HL-60 (cell line): Measurements from ENCODE around the gene SP7.
A peak's percentile ranks its signal among the peaks of the same experiment; 100 is the strongest.
"Not testable (repeated sequence)": the region's sequence is repeated elsewhere in the genome, so short reads cannot be mapped to it uniquely, and the experiment has no call there.

Experiments
- DNase-seq, 2 experiments: peaks; one replicate each; pipeline ENCODE4 v3.0.0-alpha.2; 2010 to 2020; ENCODE audit warnings: low read depth in 1 of 2, low spot score in 1 of 2
- H3K27ac ChIP-seq: fragments of 250-450 bp; sonication (Bioruptor Pico); replicated peaks from 2 replicates; pipeline ENCODE4 v1.5.1; 2020; ENCODE audit warnings: mild to moderate bottlenecking, moderate library complexity
- H3K27me3 ChIP-seq: fragments of 250-450 bp; sonication (Bioruptor Pico); 2 replicates; pipeline ENCODE4 v1.5.1; 2021; ENCODE audit warnings: mild to moderate bottlenecking, moderate library complexity; ENCODE audit not compliant: insufficient read depth, poor library complexity, severe bottlenecking
- H3K4me3 ChIP-seq: replicated peaks from 2 replicates; pipeline ENCODE4 v1.5.1; 2011; ENCODE audit warnings: mild to moderate bottlenecking, control low read depth, low read length; ENCODE audit not compliant: insufficient read depth
- CTCF ChIP-seq: IDR thresholded peaks from one replicate; pipeline ENCODE4 v1.5.1; 2011; ENCODE audit warnings: low read length, control low read depth, inconsistent platforms; ENCODE audit not compliant: insufficient read depth
- GABPA ChIP-seq: IDR thresholded peaks from 2 replicates; pipeline ENCODE4 v1.6.1; 2012; ENCODE audit warnings: low read depth
- POLR2AphosphoS5 ChIP-seq: IDR thresholded peaks from 2 replicates; pipeline ENCODE4 v1.6.1; 2012; ENCODE audit warnings: low read depth
- REST ChIP-seq: IDR thresholded peaks from 2 replicates; pipeline ENCODE4 v1.6.1; 2012; ENCODE audit warnings: low read depth; ENCODE audit not compliant: insufficient replicate concordance
- SPI1 ChIP-seq: IDR thresholded peaks from 2 replicates; pipeline ENCODE4 v1.6.1; 2012; ENCODE audit warnings: low read depth, mild to moderate bottlenecking, borderline replicate concordance

The SP7 gene

DNA sequence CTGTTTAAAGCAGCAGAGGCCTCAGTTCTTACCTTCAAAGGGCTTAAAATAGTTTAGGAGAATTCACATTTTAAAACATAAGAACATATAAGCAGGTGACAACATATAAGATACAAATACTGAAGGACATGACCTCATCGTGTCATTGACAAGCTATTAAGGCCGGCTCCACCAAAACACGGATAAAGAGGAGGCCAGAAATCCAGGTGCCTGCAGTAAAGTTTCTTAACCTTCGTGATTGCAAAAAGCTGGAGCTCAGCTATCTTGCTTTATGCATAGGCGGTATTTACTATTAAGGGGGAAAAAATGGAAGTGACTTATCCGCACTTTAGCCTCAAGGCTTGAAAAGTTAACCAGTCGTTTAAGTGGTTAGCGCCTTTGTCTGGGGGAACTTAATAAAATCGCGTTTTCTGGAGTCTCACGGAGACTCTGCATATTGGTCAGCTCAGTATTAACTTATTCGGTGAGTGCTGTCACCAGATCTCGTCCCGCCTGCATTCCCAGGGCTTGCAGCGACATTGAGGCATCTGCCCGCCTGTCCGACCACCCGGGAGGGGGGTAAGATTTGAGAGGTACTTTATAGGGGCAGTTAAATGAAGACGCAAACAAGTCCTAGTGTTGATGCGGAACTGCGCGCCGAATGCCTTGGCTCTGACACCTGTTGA is 42.7 kb upstream of the SP7 start:
- peak; percentile 32 to 45 for DNase-seq
- Histone ChIP-seq H3K27me3 (no peaks in the 10 kb centered on the region), H3K27ac (peak overlapping the region; percentile 97), H3K4me3 (peak overlapping the region; percentile 29)
- TF ChIP-seq GABPA (no peak), REST (peak; percentile 36)

- Histone ChIP-seq H3K27me3 (no peaks in the 10 kb centered on the region), H3K27ac (peak overlapping the region; percentile 97), H3K4me3 (no peak overlapping the region)
- TF ChIP-seq REST, result no peak
- no peak for DNase-seq
Measured at GRCh38 chr12:53378222-53378621, 42.1 kb upstream of the SP7 start.

DNA sequence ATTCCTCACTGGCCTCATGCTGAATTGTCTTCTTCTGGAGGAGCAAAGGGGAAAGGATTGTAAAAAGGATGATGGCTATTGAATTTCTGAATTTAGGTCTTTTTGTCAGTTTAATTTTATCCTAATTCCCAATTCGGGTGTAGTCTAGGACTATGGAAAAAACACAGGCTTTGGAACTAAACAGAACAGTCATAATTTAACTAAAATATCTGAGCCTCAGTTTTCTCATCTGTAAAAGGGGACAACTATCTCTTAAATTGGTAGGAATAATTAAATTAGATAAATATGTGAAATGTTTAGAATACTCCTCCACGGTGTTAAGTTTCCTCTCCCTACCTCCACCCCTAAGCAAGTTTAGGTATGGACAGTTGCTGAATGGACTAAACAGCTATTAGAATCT is 40.6 kb upstream of the SP7 start:
- H3K27me3 ChIP-seq, result no peaks in the 10 kb centered on the region
- H3K4me3 ChIP-seq, result no peak overlapping the region
- H3K27ac ChIP-seq, result no peak overlapping the region
- DNase-seq, result no peak
- TF ChIP-seq SPI1 (no peak), CTCF (no peak), POLR2AphosphoS5 (no peak), GABPA (no peak), REST (no peak)

- peak overlapping the region; percentile 50 for H3K27ac ChIP-seq
- DNase-seq, H3K4me3 ChIP-seq, H3K27me3 ChIP-seq: not testable (repeated sequence)
Measured at GRCh38 chr12:53374277-53374676, 38.1 kb upstream of the SP7 start.

- H3K27me3 ChIP-seq, H3K4me3 ChIP-seq, DNase-seq: not testable (repeated sequence)
- peak overlapping the region; percentile 50 for H3K27ac ChIP-seq
Measured at GRCh38 chr12:53373554-53374133, 37.5 kb upstream of the SP7 start.
